DMS 273 treated with DMSO at 0.1 percent for 48 hours (cell line): Measurements from ENCODE around the gene CALD1.

Source experiments
- DNase-seq: peaks from one replicate; lab custom pipeline; 2025; lab: John Stamatoyannopoulos, UW

The CALD1 gene

GRCh38 chr7:134927076-134927475, 147.6 kb downstream of the CALD1 start:
- DNase-seq, result no peak

GRCh38 chr7:134927723-134928122, 148.3 kb downstream of the CALD1 start:
- DNase-seq, result no peak

- DNase-seq, result no peak
Observed at GRCh38 chr7:134928554-134928953, 149.1 kb downstream of the CALD1 start.

- DNase-seq, result no peak
Observed at GRCh38 chr7:134931487-134931886, 152.1 kb downstream of the CALD1 start.

GRCh38 chr7:134932707-134933370, 153.4 kb downstream of the CALD1 start:
- no peak for DNase-seq

GRCh38 chr7:134933460-134934068, 154.1 kb downstream of the CALD1 start:
- DNase-seq, result no peak

- no peak for DNase-seq
Observed at GRCh38 chr7:134935701-134936100, 156.3 kb downstream of the CALD1 start.

- no peak for DNase-seq
Observed at GRCh38 chr7:134936893-134937510, 157.6 kb downstream of the CALD1 start.

GRCh38 chr7:134938141-134938540, 158.7 kb downstream of the CALD1 start:
- no peak for DNase-seq

GRCh38 chr7:134939136-134939535, 159.7 kb downstream of the CALD1 start:
- DNase-seq, result no peak

GRCh38 chr7:134940729-134941128, 161.3 kb downstream of the CALD1 start:
- no peak for DNase-seq

- no peak for DNase-seq
Observed at GRCh38 chr7:134941185-134941900, 161.9 kb downstream of the CALD1 start.

GRCh38 chr7:134941952-134942351, 162.5 kb downstream of the CALD1 start:
- DNase-seq, result no peak

GRCh38 chr7:134942690-134943466, 163.4 kb downstream of the CALD1 start:
- DNase-seq, result no peak

GRCh38 chr7:134943785-134944400, 164.5 kb downstream of the CALD1 start:
- DNase-seq, result no peak

GRCh38 chr7:134945691-134946090, 166.3 kb downstream of the CALD1 start:
- DNase-seq, result no peak

- no peak for DNase-seq
Observed at GRCh38 chr7:134946260-134946659, 166.8 kb downstream of the CALD1 start.

- DNase-seq, result no peak
Observed at GRCh38 chr7:134947329-134947728, 167.9 kb downstream of the CALD1 start.

- no peak for DNase-seq
Observed at GRCh38 chr7:134947831-134948230, 168.4 kb downstream of the CALD1 start.

- DNase-seq, result no peak
Observed at GRCh38 chr7:134948246-134948645, 168.8 kb downstream of the CALD1 start.

- DNase-seq, result no peak
Observed at GRCh38 chr7:134948736-134949135, 169.3 kb downstream of the CALD1 start.

GRCh38 chr7:134949171-134949570, 169.7 kb downstream of the CALD1 start:
- DNase-seq, result no peak
